SK-N-SH (cell line): ENCODE data around the gene KCNF1. TPM values are rescaled to one million over a fixed set of nuclear protein-coding genes. Genes with fewer than 3 reads are reported as not detected.

ENCODE experiments used
- CTCF ChIA-PET: fragments of 300-600, 350-600 bp; formaldehyde crosslinking; extraction: SDS; loops from one replicate; lab custom pipeline; 2021; lab: Yijun Ruan, JAX
- POLR2A ChIA-PET: fragments of 350-600 bp; sonication (Branson Sonifier 250); formaldehyde crosslinking; extraction: SDS; loops from one replicate; lab custom pipeline; 2020; ENCODE audit warnings: antibody characterized with exemption, inconsistent platforms; lab: Yijun Ruan, JAX
- DNase-seq: peaks from one replicate; pipeline ENCODE4 v3.0.0; 2012
- H2AFZ ChIP-seq: fragments of 200-600 bp; sonication (generic); 2 replicates; pipeline ENCODE4 v1.8.1; 2016; ENCODE audit warnings: antibody characterized with exemption, mild to moderate bottlenecking, low read depth
- H3F3A ChIP-seq: fragments of 200-600 bp; sonication (generic); replicated peaks from 2 replicates; pipeline ENCODE3; 2016; ENCODE audit warnings: antibody characterized with exemption, mild to moderate bottlenecking; ENCODE audit not compliant: insufficient read depth
- H3K27ac ChIP-seq, 2 experiments: fragments of 200-500 bp in 1 of 2; fragments of 200-600 bp in 1 of 2; sonication (Bioruptor generic) in 1 of 2; sonication (generic), shearing (Covaris generic) in 1 of 2; 2 replicates each; pipeline versions ENCODE4 v1.5.1 to v1.6.1; 2014 to 2016; ENCODE audit warnings: low read depth in 2 of 2, inconsistent platforms in 1 of 2, low read length in 1 of 2, mild to moderate bottlenecking in 1 of 2, mixed read lengths in 1 of 2
- H3K27me3 ChIP-seq: fragments of 200-600 bp; sonication (generic), shearing (Covaris generic); 2 replicates; pipeline ENCODE4 v1.6.1; 2016; ENCODE audit warnings: mixed run types; ENCODE audit not compliant: insufficient read depth
- H3K36me3 ChIP-seq, 2 experiments: fragments of 200-500 bp in 1 of 2; fragments of 200-600 bp in 1 of 2; sonication (Bioruptor generic) in 1 of 2; sonication (generic) in 1 of 2; replicated peaks in 1 of 2; 2 replicates each; pipeline versions ENCODE3 to v1.5.1; 2014 to 2016; ENCODE audit warnings: low read length in 1 of 2, mild to moderate bottlenecking in 1 of 2; ENCODE audit not compliant: insufficient read depth in 2 of 2, control insufficient read depth in 1 of 2
- H3K4me1 ChIP-seq, 2 experiments: fragments of 200-500 bp in 1 of 2; fragments of 200-600 bp in 1 of 2; sonication (Bioruptor generic) in 1 of 2; sonication (generic), shearing (Covaris generic) in 1 of 2; 2 replicates each; pipeline versions ENCODE4 v1.5.1 to v1.6.1; 2014 to 2016; ENCODE audit warnings: low read depth in 1 of 2, low read length in 1 of 2, mixed run types in 1 of 2; ENCODE audit not compliant: insufficient read depth in 2 of 2, control insufficient read depth in 1 of 2
- H3K4me2 ChIP-seq: fragments of 200-600 bp; sonication (generic), shearing (Covaris generic); 2 replicates; pipeline ENCODE4 v1.6.1; 2017; ENCODE audit warnings: mixed run types
- H3K4me3 ChIP-seq, 2 experiments: fragments of 200-500 bp in 1 of 2; fragments of 200-600 bp in 1 of 2; sonication (Bioruptor generic) in 1 of 2; sonication (generic), shearing (Covaris generic) in 1 of 2; 2 replicates each; pipeline versions ENCODE4 v1.5.1 to v1.8.1; 2014 to 2016; ENCODE audit warnings: low read depth in 2 of 2, inconsistent platforms in 1 of 2, low read length in 1 of 2, mild to moderate bottlenecking in 1 of 2, mixed read lengths in 1 of 2, moderate library complexity in 1 of 2
- H3K79me2 ChIP-seq: fragments of 200-600 bp; sonication (generic); 2 replicates; pipeline ENCODE4 v1.8.1; 2017; ENCODE audit warnings: mild to moderate bottlenecking; ENCODE audit not compliant: insufficient read depth
- H3K9ac ChIP-seq: fragments of 200-600 bp; sonication (generic); 2 replicates; pipeline ENCODE4 v1.6.1; 2017; ENCODE audit warnings: mixed run types
- H3K9me2 ChIP-seq: fragments of 200-600 bp; sonication (generic); 2 replicates; pipeline ENCODE4 v1.6.1; 2017; ENCODE audit warnings: mixed run types
- H3K9me3 ChIP-seq: fragments of 200-600 bp; sonication (generic); 2 replicates; pipeline ENCODE4 v1.6.1; 2017; ENCODE audit warnings: mixed run types, mild to moderate bottlenecking, moderate library complexity
- H4K20me1 ChIP-seq: fragments of 200-600 bp; sonication (generic); 2 replicates; pipeline ENCODE4 v1.6.1; 2017; ENCODE audit warnings: mild to moderate bottlenecking, mixed run types; ENCODE audit not compliant: insufficient read depth
- CHD2 ChIP-seq: fragments of 150-350 bp; IDR thresholded peaks from 2 replicates; pipeline ENCODE4 v1.6.1; 2018; ENCODE audit warnings: low read length; ENCODE audit not compliant: partially characterized antibody
- CTCF ChIP-seq: fragments of 200-600 bp; sonication (generic); IDR thresholded peaks from 2 replicates; pipeline ENCODE4 v1.6.1; 2017; ENCODE audit warnings: antibody characterized with exemption, mild to moderate bottlenecking, moderate library complexity
- ELF1 ChIP-seq: IDR thresholded peaks from 2 replicates; pipeline ENCODE4 v1.4.0; 2012
- EZH2phosphoT487 ChIP-seq: fragments of 200-600 bp; sonication (generic); IDR thresholded peaks from 2 replicates; pipeline ENCODE4 v1.6.1; 2017; ENCODE audit warnings: low read depth, mixed run types, mild to moderate bottlenecking, antibody characterized with exemption, moderate library complexity, borderline replicate concordance
- MEF2A ChIP-seq: IDR thresholded peaks from 2 replicates; pipeline ENCODE4 v1.4.0; 2012; ENCODE audit warnings: low read depth, borderline replicate concordance
- NFIC ChIP-seq: IDR thresholded peaks from 2 replicates; pipeline ENCODE4 v1.4.0; 2012; ENCODE audit warnings: borderline replicate concordance
- REST ChIP-seq: IDR thresholded peaks from 2 replicates; pipeline ENCODE4 v1.6.1; 2012; ENCODE audit warnings: mild to moderate bottlenecking, low read depth, low read length, moderate library complexity
- RFX5 ChIP-seq: IDR thresholded peaks from 2 replicates; pipeline ENCODE4 v1.6.1; 2012; ENCODE audit warnings: mild to moderate bottlenecking, improper control_type of control experiment, low read length
- TAF1 ChIP-seq: IDR thresholded peaks from 2 replicates; pipeline ENCODE4 v1.6.1; 2012; ENCODE audit warnings: low read depth, mild to moderate bottlenecking, low read length, moderate library complexity, borderline replicate concordance
- TEAD4 ChIP-seq: IDR thresholded peaks from 2 replicates; pipeline ENCODE4 v1.4.0; 2012; ENCODE audit warnings: mild to moderate bottlenecking, borderline replicate concordance; ENCODE audit not compliant: insufficient read depth
- USF1 ChIP-seq: IDR thresholded peaks from 2 replicates; pipeline ENCODE4 v1.4.0; 2012; ENCODE audit warnings: low read depth, borderline replicate concordance
- WGBS: methylation state at CpG from one replicate; pipeline ENCODE4 v1.1.6; 2017; ENCODE audit warnings: low lambda C conversion rate; 5-methylcytosine and 5-hydroxymethylcytosine counted together
- polyA plus RNA-seq, 3 experiments: library from polyadenylated mRNA; depleted of rRNA; stranded (reverse); fragments of >200 nt; gene quantifications; 2 replicates each; pipeline ENCODE4 v1.2.3, GENCODE V29; 2012

The KCNF1 gene
- polyA plus RNA-seq, 1 of the 3 experiments (the other 2 are of a cell fraction): 0.23 TPM

- no peak for TF ChIP-seq EZH2phosphoT487
- TF ChIP-seq RFX5: no peak
- no peak for TF ChIP-seq CTCF
- no peak for TF ChIP-seq CHD2
- TF ChIP-seq NFIC: no peak
- no peak for TF ChIP-seq USF1
- TF ChIP-seq TEAD4: no peak
- no peak for TF ChIP-seq REST
- no peak for TF ChIP-seq MEF2A
- no peak for TF ChIP-seq ELF1
- TF ChIP-seq TAF1: no peak
- H2AFZ ChIP-seq: no peak overlapping the region
- no peak overlapping the region for H3K4me2 ChIP-seq
- H3K9ac ChIP-seq: no peak overlapping the region
- H3K9me3 ChIP-seq: no peaks in the 10 kb centered on the region
- H3K27ac ChIP-seq: no peak overlapping the region
- no peak for DNase-seq
- POLR2A ChIA-PET: no interaction called here
- H3K9me2 ChIP-seq: no peaks in the 10 kb centered on the region
- H3K27me3 ChIP-seq: no peaks in the 10 kb centered on the region
- no peaks in the 10 kb centered on the region for H3K36me3 ChIP-seq
- no peak overlapping the region for H3K4me3 ChIP-seq
- H3K4me1 ChIP-seq: peaks cover 0 to 4% of the 10 kb centered on the region in 2 experiments; a peak in 1 of 4 replicates
- H3F3A ChIP-seq: no peaks in the 10 kb centered on the region
- 71% methylated on average over 7 of the region's 9 CpGs for WGBS
- H3K79me2 ChIP-seq: no peaks in the 10 kb centered on the region
- H4K20me1 ChIP-seq: no peaks in the 10 kb centered on the region
- CTCF ChIA-PET: interaction anchor here (0.8 to 5.4 kb wide), 4 partner anchors 11 to 47 kb away, joined by 3 to 22 read pairs (median 8); no protein-coding TSS in a partner anchor
Observed at GRCh38 chr2:10879159-10879558, 32.6 kb upstream of the KCNF1 start.
